ENCODE data around the gene OR1E1. TPM values are rescaled to one million over a fixed set of nuclear protein-coding genes. Genes with fewer than 3 reads are reported as not detected.
"Not testable (repeated sequence)": the region's sequence is repeated elsewhere in the genome, so short reads cannot be mapped to it uniquely, and the experiment has no call there.

OR1E1 gene
- total RNA-seq, 1 experiment from 2014 or later: not detected

DNA sequence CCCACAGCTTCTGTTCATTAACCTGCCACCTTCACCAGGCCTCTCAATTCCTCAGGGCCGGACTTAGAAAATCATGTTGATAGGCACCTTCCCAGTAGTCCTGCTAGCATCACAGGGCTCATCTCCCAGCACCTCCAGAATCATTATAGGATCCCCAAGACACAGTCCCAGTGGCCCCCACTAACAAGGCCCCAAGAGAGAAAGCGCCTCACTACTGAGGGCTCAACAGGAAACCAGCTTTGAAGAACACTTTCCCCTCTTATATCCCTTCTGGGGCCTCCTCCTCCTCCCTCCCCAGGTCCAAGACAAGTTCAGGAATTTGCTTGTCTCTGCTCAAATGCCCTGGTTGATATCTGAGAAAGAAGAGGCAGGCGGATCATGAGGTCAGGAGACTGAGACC, 12.9 kb upstream of the OR1E1 start, which contains the start of gene OR3A3:
Gene OR3A3 (plus strand): TSS at position 301 of the 400 bp plus-strand sequence.
- Mint-ChIP-seq H3K27me3 (ENCODE audit: low read depth) (peaks cover 3% of the 10 kb centered on the region; the same call in 1 of the 2 replicates), H3K4me1 (no peaks in the 10 kb centered on the region), H3K4me3 (no peak within 1 kb of the TSS), H3K9me3 (peaks cover 54 to 74% of the 10 kb centered on the region in 2 experiments), H3K27ac (no peak within 1 kb of the TSS; a peak in 1 of 7 replicates), H3K36me3 (ENCODE audit: insufficient read depth in 1 of 3, low read depth in 3 of 3) (peaks cover 4 to 34% (median 15%) of the 10 kb centered on the region in 3 experiments; a peak in 6 of 7 replicates)
- H2BK120ac ChIP-seq (ENCODE audit: low read depth, low read length, poor library complexity, severe bottlenecking): no peak within 1 kb of the TSS
- no peak within 1 kb of the TSS for H2AFZ ChIP-seq (ENCODE audit: low read length)
- no peak within 1 kb of the TSS for H3K56ac ChIP-seq (ENCODE audit: insufficient read length, low read depth, low read length)
- H3K27me3 ChIP-seq (ENCODE audit: insufficient read depth, low read length): no peaks in the 10 kb centered on the region; the same call in 1 of the 2 replicates
- H4K5ac ChIP-seq (ENCODE audit: insufficient read length, low read depth, low read length): no peak within 1 kb of the TSS
- no peaks in the 10 kb centered on the region for H3K79me2 ChIP-seq (ENCODE audit: insufficient read depth, low read length)
- H3K27ac ChIP-seq (ENCODE audit: insufficient read length, low read depth, low read length): no peak within 1 kb of the TSS
- WGBS (ENCODE audit: extremely low coverage, insufficient read length, low lambda C conversion rate): no CpG with 5 or more reads among the region's 3 CpGs
- no peak within 1 kb of the TSS for H3T11ph ChIP-seq (ENCODE audit: low read length)
- no peak within 1 kb of the TSS for H3K4ac ChIP-seq (ENCODE audit: low read depth, low read length)
- no peak within 1 kb of the TSS for H2BK20ac ChIP-seq (ENCODE audit: low read depth, low read length, poor library complexity, severe bottlenecking)
- H3K23me2 ChIP-seq (ENCODE audit: insufficient read length, low read depth, low read length, poor library complexity, severe bottlenecking): no peaks in the 10 kb centered on the region
- no peak within 1 kb of the TSS for H3K4me2 ChIP-seq (ENCODE audit: insufficient read depth, insufficient read length, low read length)
- H3K23ac ChIP-seq (ENCODE audit: insufficient read length, low read depth, low read length): no peak within 1 kb of the TSS
- H3K9ac ChIP-seq (ENCODE audit: extremely low read depth, insufficient read length, low read length): no peak within 1 kb of the TSS
- peaks cover 41% of the 10 kb centered on the region for H3K9me3 ChIP-seq (ENCODE audit: control insufficient read depth, low read depth, low read length)
- H3K4me1 ChIP-seq (ENCODE audit: insufficient read depth, low read length): no peaks in the 10 kb centered on the region
- H3K18ac ChIP-seq (ENCODE audit: insufficient read length, low read depth, low read length): no peak within 1 kb of the TSS
- no peaks in the 10 kb centered on the region for H4K20me1 ChIP-seq (ENCODE audit: control insufficient read depth, insufficient read depth, insufficient read length)
- H2BK15ac ChIP-seq (ENCODE audit: low read depth, low read length): no peak within 1 kb of the TSS
- H2BK12ac ChIP-seq (ENCODE audit: insufficient read length, low read depth, low read length): no peak within 1 kb of the TSS
- no peak within 1 kb of the TSS for H4K91ac ChIP-seq (ENCODE audit: insufficient read length, low read depth, low read length)
- H3K14ac ChIP-seq (ENCODE audit: insufficient read depth, low read length): no peak within 1 kb of the TSS
- TF ChIP-seq CTCF (conservative IDR thresholded peaks at IDR 0.05): no peak
- no peak within 1 kb of the TSS for H4K8ac ChIP-seq (replicated peaks; ENCODE audit: insufficient read length, low read depth, low read length)
- no peak for DNase-seq
- H2AK5ac ChIP-seq (ENCODE audit: insufficient read length, low read length): no peak within 1 kb of the TSS
- no peaks in the 10 kb centered on the region for H3K79me1 ChIP-seq (ENCODE audit: insufficient read depth, low read depth, low read length, poor library complexity, severe bottlenecking)
- no peak within 1 kb of the TSS for H2BK5ac ChIP-seq (ENCODE audit: insufficient read length, low read length)

- H3K79me2 ChIP-seq (ENCODE audit: insufficient read depth, low read length); H2BK20ac ChIP-seq (ENCODE audit: low read depth, low read length, poor library complexity, severe bottlenecking); H3K27me3 ChIP-seq (ENCODE audit: insufficient read depth, low read length); H3K23me2 ChIP-seq (ENCODE audit: insufficient read length, low read depth, low read length, poor library complexity, severe bottlenecking); H3K79me1 ChIP-seq (ENCODE audit: insufficient read depth, low read depth, low read length, poor library complexity, severe bottlenecking); H3K4me2 ChIP-seq (ENCODE audit: insufficient read depth, insufficient read length, low read length); H2BK120ac ChIP-seq (ENCODE audit: low read depth, low read length, poor library complexity, severe bottlenecking); H4K91ac ChIP-seq (ENCODE audit: insufficient read length, low read depth, low read length); H2AFZ ChIP-seq (ENCODE audit: low read length); H3K4me1 Mint-ChIP-seq; H2BK15ac ChIP-seq (ENCODE audit: low read depth, low read length); H3K4me1 ChIP-seq (ENCODE audit: insufficient read depth, low read length); H3T11ph ChIP-seq (ENCODE audit: low read length); H3K4me3 Mint-ChIP-seq; H2BK12ac ChIP-seq (ENCODE audit: insufficient read length, low read depth, low read length); H4K5ac ChIP-seq (ENCODE audit: insufficient read length, low read depth, low read length); H3K18ac ChIP-seq (ENCODE audit: insufficient read length, low read depth, low read length); DNase-seq; H3K23ac ChIP-seq (ENCODE audit: insufficient read length, low read depth, low read length); H2AK5ac ChIP-seq (ENCODE audit: insufficient read length, low read length); H3K4ac ChIP-seq (ENCODE audit: low read depth, low read length); H2BK5ac ChIP-seq (ENCODE audit: insufficient read length, low read length); H3K56ac ChIP-seq (ENCODE audit: insufficient read length, low read depth, low read length); H3K27ac Mint-ChIP-seq; H4K8ac ChIP-seq (replicated peaks; ENCODE audit: insufficient read length, low read depth, low read length); H3K27ac ChIP-seq (ENCODE audit: insufficient read length, low read depth, low read length); H3K9ac ChIP-seq (ENCODE audit: extremely low read depth, insufficient read length, low read length); H4K20me1 ChIP-seq (ENCODE audit: control insufficient read depth, insufficient read depth, insufficient read length); H3K14ac ChIP-seq (ENCODE audit: insufficient read depth, low read length); H3K27me3 Mint-ChIP-seq (ENCODE audit: low read depth): not testable (repeated sequence)
- peaks cover 43% of the 10 kb centered on the region for H3K9me3 ChIP-seq (ENCODE audit: control insufficient read depth, low read depth, low read length)
- peaks cover 2 to 25% (median 5%) of the 10 kb centered on the region in 3 experiments; a peak in 4 of 7 replicates for H3K36me3 Mint-ChIP-seq (ENCODE audit: insufficient read depth in 1 of 3, low read depth in 3 of 3)
- no CpG with 5 or more reads among the region's 1 CpG for WGBS (ENCODE audit: extremely low coverage, insufficient read length, low lambda C conversion rate)
- peaks cover 70 to 89% of the 10 kb centered on the region in 2 experiments for H3K9me3 Mint-ChIP-seq
These were observed 5.6 kb upstream of the OR1E1 start for GRCh38 chr17:3403856-3404255.
